AG04449 (cell line): ENCODE data around the gene ABCA8.

Experiments
- CTCF ChIA-PET: fragments of 350-600 bp; formaldehyde crosslinking; extraction: SDS; loops from one replicate; lab custom pipeline; 2021; ENCODE audit warnings: antibody characterized with exemption; lab: Yijun Ruan, JAX
- POLR2A ChIA-PET: fragments of 400-600, 350-600 bp; formaldehyde crosslinking; extraction: SDS; loops from one replicate; lab custom pipeline; 2020; ENCODE audit warnings: antibody characterized with exemption, inconsistent platforms; lab: Yijun Ruan, JAX
- DNase-seq: peaks from one replicate; pipeline ENCODE4 v3.0.0-alpha.2; 2010; ENCODE audit warnings: low read depth, low spot score
- H3K4me3 ChIP-seq: 2 replicates; pipeline ENCODE4 v1.5.1; 2011; ENCODE audit warnings: low read depth, mild to moderate bottlenecking, control low read depth, low read length
- CTCF ChIP-seq: IDR thresholded peaks from one replicate; pipeline ENCODE4 v1.5.1; 2011; ENCODE audit warnings: mild to moderate bottlenecking, moderate library complexity, low read length, control low read depth, inconsistent platforms; ENCODE audit not compliant: insufficient read depth; ENCODE audit errors: missing control alignments

Gene ABCA8

GRCh38 chr17:68853439-68853838 lies 101.8 kb downstream of the ABCA8 start:
- no peak for TF ChIP-seq CTCF
- DNase-seq, result no peak
- H3K4me3 ChIP-seq, result no peak overlapping the region
- ChIA-PET CTCF (no interaction called here), POLR2A (no interaction called here)

GRCh38 chr17:68853036-68853435 lies 102.2 kb downstream of the ABCA8 start:
- POLR2A ChIA-PET, result no interaction called here
- no peak for TF ChIP-seq CTCF
- H3K4me3 ChIP-seq, result no peak overlapping the region

GRCh38 chr17:68851890-68852289 lies 103.3 kb downstream of the ABCA8 start:
- DNase-seq, result no peak
- H3K4me3 ChIP-seq, result no peak overlapping the region
- ChIA-PET POLR2A (no interaction called here), CTCF (no interaction called here)
- TF ChIP-seq CTCF, result no peak

More at GRCh38 chr17:68853036-68853435, 102.2 kb downstream of the ABCA8 start:
- CTCF ChIA-PET, result no interaction called here
- no peak for DNase-seq

GRCh38 chr17:68850749-68851510 lies 104.3 kb downstream of the ABCA8 start:
- CTCF ChIA-PET, result no interaction called here
- no peak for TF ChIP-seq CTCF
- no peak overlapping the region for H3K4me3 ChIP-seq
- DNase-seq, result no peak
- POLR2A ChIA-PET, result interaction anchor here (0.6 kb wide), 1 partner anchor 8 kb away, joined by 3 read pairs; no protein-coding TSS in a partner anchor

- no peak for TF ChIP-seq CTCF
- no peak overlapping the region for H3K4me3 ChIP-seq
- ChIA-PET CTCF (no interaction called here), POLR2A (interaction anchor here (0.6 kb wide), 1 partner anchor 14 kb away, joined by 3 read pairs; no protein-coding TSS in a partner anchor)
- no peak for DNase-seq
Measured at GRCh38 chr17:68849673-68850610, 105.2 kb downstream of the ABCA8 start.

- no peak overlapping the region for H3K4me3 ChIP-seq
- POLR2A ChIA-PET, result no interaction called here
- no peak for TF ChIP-seq CTCF
- CTCF ChIA-PET, result no interaction called here
- DNase-seq, result no peak
Measured at GRCh38 chr17:68847711-68848110, 107.5 kb downstream of the ABCA8 start.
